NCI-H1436 (cell line): ENCODE results near the gene TRAF5.

Experiments used
- DNase-seq: peaks from one replicate; lab custom pipeline; 2025; lab: John Stamatoyannopoulos, UW

Gene TRAF5

GRCh38 chr1:211327346-211327921 lies 801 bp downstream of the TRAF5 start:
- no peak for DNase-seq

- DNase-seq: no peak
Measured at GRCh38 chr1:211328084-211328694, 1.6 kb downstream of the TRAF5 start.

GRCh38 chr1:211328866-211329475 lies 2.3 kb downstream of the TRAF5 start:
- DNase-seq: no peak

- DNase-seq: no peak
Measured at GRCh38 chr1:211329764-211330201, 3.1 kb downstream of the TRAF5 start.

- no peak for DNase-seq
Measured at GRCh38 chr1:211330282-211330936, 3.8 kb downstream of the TRAF5 start.

GRCh38 chr1:211331011-211331709 lies 4.5 kb downstream of the TRAF5 start:
- DNase-seq: no peak

- DNase-seq: no peak
Measured at GRCh38 chr1:211332036-211332616, 5.5 kb downstream of the TRAF5 start.

GRCh38 chr1:211332830-211333229 lies 6.2 kb downstream of the TRAF5 start:
- no peak for DNase-seq

GRCh38 chr1:211333906-211334305 lies 7.3 kb downstream of the TRAF5 start:
- DNase-seq: no peak

GRCh38 chr1:211334986-211335385 lies 8.4 kb downstream of the TRAF5 start:
- no peak for DNase-seq

- DNase-seq: no peak
Measured at GRCh38 chr1:211335522-211336157, 9.0 kb downstream of the TRAF5 start.

- no peak for DNase-seq
Measured at GRCh38 chr1:211336161-211336560, 9.5 kb downstream of the TRAF5 start.

- no peak for DNase-seq
Measured at GRCh38 chr1:211336775-211337174, 10.1 kb downstream of the TRAF5 start.

GRCh38 chr1:211337430-211338223 lies 11.0 kb downstream of the TRAF5 start:
- DNase-seq: no peak

- DNase-seq: no peak
Measured at GRCh38 chr1:211338224-211338620, 11.6 kb downstream of the TRAF5 start.

- DNase-seq: no peak
Measured at GRCh38 chr1:211339631-211340041, 13.0 kb downstream of the TRAF5 start.

- no peak for DNase-seq
Measured at GRCh38 chr1:211340622-211341507, 14.2 kb downstream of the TRAF5 start.

- DNase-seq: no peak
Measured at GRCh38 chr1:211341999-211342398, 15.4 kb downstream of the TRAF5 start.

- no peak for DNase-seq
Measured at GRCh38 chr1:211343607-211344006, 17.0 kb downstream of the TRAF5 start.

- DNase-seq: no peak
Measured at GRCh38 chr1:211344152-211344618, 17.6 kb downstream of the TRAF5 start.
